A549 (cell line): ENCODE data around the gene SCGB1A1. TPM values are rescaled to one million over a fixed set of nuclear protein-coding genes. Genes with fewer than 3 reads are reported as not detected.

Source experiments
- ATAC-seq, 2 experiments: fragments of 200-7000 bp in 1 of 2; fragments of >200 bp in 1 of 2; cut with Nextera tagmentation in 1 of 2; cut with Tn5 transposase in 1 of 2; 3 replicates each; pipeline versions ENCODE4 v1.8.0 to v1.9.1; 2018 to 2020; ENCODE audit warnings: mild to moderate bottlenecking in 1 of 2, moderate library complexity in 1 of 2
- CTCF ChIA-PET: fragments of 300-600 bp; sonication (Branson Sonifier 250); formaldehyde crosslinking; extraction: SDS; loops from one replicate; lab custom pipeline; 2021; ENCODE audit warnings: antibody characterized with exemption, inconsistent platforms; lab: Yijun Ruan, JAX
- POLR2A ChIA-PET: fragments of 350-600 bp; formaldehyde crosslinking; extraction: SDS; loops from one replicate; lab custom pipeline; 2021; ENCODE audit warnings: antibody characterized with exemption, inconsistent platforms; lab: Yijun Ruan, JAX
- DNase-seq, 2 experiments: peaks; one replicate each; pipeline versions ENCODE4 v3.0.0 to v3.0.0-alpha.2; 2011 to 2016; ENCODE audit warnings: low read depth in 1 of 2, low spot score in 1 of 2
- FAIRE-seq: peaks from 2 replicates; lab custom pipeline; 2011; peaks lifted over from hg19 to GRCh38; lab: Jason Lieb, UNC
- H3K27ac ChIP-seq, 2 experiments: fragments of >200 bp; sonication (Bioruptor Twin); formaldehyde crosslinking; 3 replicates each; pipeline ENCODE4 v1.5.1; 2016 to 2017
- H3K4me1 ChIP-seq: fragments of >200 bp; sonication (Bioruptor Twin); formaldehyde crosslinking; 3 replicates; pipeline ENCODE4 v1.6.1; 2016
- H3K4me2 ChIP-seq: fragments of >200 bp; sonication (Bioruptor Twin); formaldehyde crosslinking; 3 replicates; pipeline ENCODE4 v1.6.1; 2016
- H3K4me3 ChIP-seq: fragments of >200 bp; sonication (Bioruptor Twin); formaldehyde crosslinking; 3 replicates; pipeline ENCODE4 v1.5.1; 2016
- H3K9me3 ChIP-seq: fragments of >200 bp; sonication (Bioruptor Twin); formaldehyde crosslinking; 3 replicates; pipeline ENCODE4 v1.6.1; 2016
- CBX8 ChIP-seq: fragments of 200-600 bp; sonication (generic); IDR thresholded peaks from 2 replicates; pipeline ENCODE4 v1.6.1; 2016
- EHF ChIP-seq: fragments of 250-450 bp; sonication (Bioruptor Pico); IDR thresholded peaks from 2 replicates; pipeline ENCODE4 v1.5.0; 2020; ENCODE audit warnings: mild to moderate bottlenecking
- HOXB13 ChIP-seq: fragments of 250-450 bp; sonication (Bioruptor Pico); IDR thresholded peaks from 2 replicates; pipeline ENCODE4 v1.5.0; 2020; ENCODE audit warnings: low read depth, mild to moderate bottlenecking, moderate library complexity
- HOXB5 ChIP-seq: fragments of 250-450 bp; sonication (Bioruptor Pico); IDR thresholded peaks from 2 replicates; pipeline ENCODE4 v1.5.0; 2020; ENCODE audit warnings: mild to moderate bottlenecking, moderate library complexity
- KDM5A ChIP-seq: fragments of 200-600 bp; sonication (generic); IDR thresholded peaks from 2 replicates; pipeline ENCODE4 v1.6.1; 2016; ENCODE audit warnings: antibody characterized with exemption, mild to moderate bottlenecking
- MAFK ChIP-seq: fragments of 450-650 bp; IDR thresholded peaks from 2 replicates; pipeline ENCODE4 v1.6.1; 2014; ENCODE audit not compliant: partially characterized antibody
- PHF8 ChIP-seq: fragments of 200-600 bp; sonication (generic); IDR thresholded peaks from 2 replicates; pipeline ENCODE4 v1.6.1; 2016; ENCODE audit warnings: low read depth, mild to moderate bottlenecking, antibody characterized with exemption, moderate library complexity, borderline replicate concordance
- POLR2AphosphoS2 ChIP-seq: conservative IDR thresholded peaks from 2 replicates; pipeline ENCODE4 v1.6.1; 2012; ENCODE audit warnings: low read length, improper control_type of control experiment, inconsistent platforms
- RAD21 ChIP-seq, 2 experiments: fragments of >200 bp in 1 of 2; sonication (Bioruptor Twin) in 1 of 2; formaldehyde crosslinking in 1 of 2; IDR thresholded peaks in 1 of 2; conservative IDR thresholded peaks in 1 of 2; 2 replicates in 1 of 2; 3 replicates in 1 of 2; pipeline ENCODE4 v1.6.1; 2012 to 2018; ENCODE audit warnings: inconsistent platforms in 1 of 2
- SMC3 ChIP-seq: fragments of >200 bp; sonication (Bioruptor Twin); formaldehyde crosslinking; IDR thresholded peaks from 3 replicates; pipeline ENCODE4 v1.6.1; 2018; ENCODE audit warnings: inconsistent platforms
- TFCP2L1 ChIP-seq: fragments of 250-450 bp; sonication (Bioruptor Pico); IDR thresholded peaks from 2 replicates; pipeline ENCODE4 v1.5.0; 2021; ENCODE audit warnings: mild to moderate bottlenecking
- ZSCAN20 ChIP-seq: fragments of 250-450 bp; sonication (Bioruptor Pico); IDR thresholded peaks from 2 replicates; pipeline ENCODE4 v1.8.0; 2022; ENCODE audit warnings: mild to moderate bottlenecking, moderate library complexity
- WGBS: methylation state at CpG from one replicate; pipeline ENCODE4 v1.1.6; 2017; ENCODE audit errors: missing lambda C conversion rate; 5-methylcytosine and 5-hydroxymethylcytosine counted together
- polyA plus RNA-seq, 4 experiments: library from polyadenylated mRNA; depleted of rRNA in 3 of 4; stranded (reverse); fragments of >200 nt; fragmentation: RNase III in 1 of 4; extraction: RNeasy Plus Mini Kit Qiagen cat#74134 plus additional on column Dnase treatment in 1 of 4; gene quantifications; 2 replicates in 3 of 4; 3 replicates in 1 of 4; pipeline ENCODE4 v1.2.3, GENCODE V29; 2011 to 2017
- TF ChIP-seq, protein P1 (sequence below): IDR thresholded peaks from 2 replicates; pipeline ENCODE4 v1.6.1; 2012
- TF ChIP-seq, protein P2 (sequence below): fragments of 200-600 bp; sonication (generic); IDR thresholded peaks from 2 replicates; pipeline ENCODE4 v1.6.1; 2016; ENCODE audit warnings: antibody characterized with exemption, mild to moderate bottlenecking, moderate library complexity
- TF ChIP-seq, protein P3 (sequence below): fragments of 150-350 bp; IDR thresholded peaks from 2 replicates; pipeline ENCODE4 v1.6.1; 2014; ENCODE audit warnings: low read depth, mild to moderate bottlenecking, low read length
- TF ChIP-seq, protein P4 (sequence below): IDR thresholded peaks from 2 replicates; pipeline ENCODE4 v1.6.1; 2012
- TF ChIP-seq, protein P5 (sequence below): fragments of >200 bp; sonication (Bioruptor Twin); formaldehyde crosslinking; IDR thresholded peaks from 3 replicates; pipeline ENCODE4 v1.5.1; 2016
- TF ChIP-seq, protein P6 (sequence below): fragments of >200 bp; sonication (Bioruptor Twin); formaldehyde crosslinking; IDR thresholded peaks from 2 replicates; pipeline ENCODE4 v1.6.1; 2016

Gene SCGB1A1
- polyA plus RNA-seq, 2 of the 4 experiments (the other 2 are of a cell fraction), result 0.47 TPM; not detected in 1

DNA sequence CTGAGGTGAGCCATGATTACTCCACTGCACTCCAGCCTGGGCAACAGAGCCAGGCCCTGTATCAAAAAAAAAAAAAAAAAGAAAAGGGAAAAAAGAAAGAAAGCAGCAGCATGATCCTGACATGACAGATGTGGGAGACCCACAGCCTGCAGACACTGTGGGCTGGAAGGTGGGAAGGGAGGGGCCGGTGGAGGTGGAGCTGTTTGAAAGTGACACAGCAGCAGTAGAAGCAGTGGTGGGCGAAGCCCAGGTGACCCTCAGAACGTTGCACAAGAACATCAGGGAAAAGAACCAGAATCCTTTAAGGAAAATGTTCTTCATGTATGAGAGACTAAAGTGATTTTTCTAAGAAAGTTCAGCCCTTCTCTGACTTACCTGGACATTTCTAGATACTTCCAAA is 26.3 kb upstream of the SCGB1A1 start:
- no peak for ATAC-seq
- TF ChIP-seq, protein P1, sequence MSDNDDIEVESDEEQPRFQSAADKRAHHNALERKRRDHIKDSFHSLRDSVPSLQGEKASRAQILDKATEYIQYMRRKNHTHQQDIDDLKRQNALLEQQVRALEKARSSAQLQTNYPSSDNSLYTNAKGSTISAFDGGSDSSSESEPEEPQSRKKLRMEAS, result no peak
- TF ChIP-seq ZSCAN20 (no peak), HOXB5 (CRISPR knock-in tag) (no peak), POLR2AphosphoS2 (no peak)
- TF ChIP-seq, protein P2, sequence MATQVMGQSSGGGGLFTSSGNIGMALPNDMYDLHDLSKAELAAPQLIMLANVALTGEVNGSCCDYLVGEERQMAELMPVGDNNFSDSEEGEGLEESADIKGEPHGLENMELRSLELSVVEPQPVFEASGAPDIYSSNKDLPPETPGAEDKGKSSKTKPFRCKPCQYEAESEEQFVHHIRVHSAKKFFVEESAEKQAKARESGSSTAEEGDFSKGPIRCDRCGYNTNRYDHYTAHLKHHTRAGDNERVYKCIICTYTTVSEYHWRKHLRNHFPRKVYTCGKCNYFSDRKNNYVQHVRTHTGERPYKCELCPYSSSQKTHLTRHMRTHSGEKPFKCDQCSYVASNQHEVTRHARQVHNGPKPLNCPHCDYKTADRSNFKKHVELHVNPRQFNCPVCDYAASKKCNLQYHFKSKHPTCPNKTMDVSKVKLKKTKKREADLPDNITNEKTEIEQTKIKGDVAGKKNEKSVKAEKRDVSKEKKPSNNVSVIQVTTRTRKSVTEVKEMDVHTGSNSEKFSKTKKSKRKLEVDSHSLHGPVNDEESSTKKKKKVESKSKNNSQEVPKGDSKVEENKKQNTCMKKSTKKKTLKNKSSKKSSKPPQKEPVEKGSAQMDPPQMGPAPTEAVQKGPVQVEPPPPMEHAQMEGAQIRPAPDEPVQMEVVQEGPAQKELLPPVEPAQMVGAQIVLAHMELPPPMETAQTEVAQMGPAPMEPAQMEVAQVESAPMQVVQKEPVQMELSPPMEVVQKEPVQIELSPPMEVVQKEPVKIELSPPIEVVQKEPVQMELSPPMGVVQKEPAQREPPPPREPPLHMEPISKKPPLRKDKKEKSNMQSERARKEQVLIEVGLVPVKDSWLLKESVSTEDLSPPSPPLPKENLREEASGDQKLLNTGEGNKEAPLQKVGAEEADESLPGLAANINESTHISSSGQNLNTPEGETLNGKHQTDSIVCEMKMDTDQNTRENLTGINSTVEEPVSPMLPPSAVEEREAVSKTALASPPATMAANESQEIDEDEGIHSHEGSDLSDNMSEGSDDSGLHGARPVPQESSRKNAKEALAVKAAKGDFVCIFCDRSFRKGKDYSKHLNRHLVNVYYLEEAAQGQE, result no peak
- POLR2A ChIA-PET, result interaction anchor here (0.7 to 0.9 kb wide), 2 partner anchors 181 to 261 kb away, joined by 3 read pairs; partner anchors contain the start of genes EEF1G and INTS5
- Histone ChIP-seq H3K4me2 (no peak overlapping the region), H3K27ac (peak overlapping the region; percentile 36 to 62; a peak in 4 of 6 replicates), H3K9me3 (no peaks in the 10 kb centered on the region), H3K4me1 (peaks cover 18% of the 10 kb centered on the region), H3K4me3 (no peak overlapping the region)
- 80% methylated on average over 3 of the region's 3 CpGs for WGBS
- no peak for DNase-seq
- no peak for FAIRE-seq
- CTCF ChIA-PET, result interaction anchor here (0.6 to 8.3 kb wide), 15 partner anchors 9 to 595 kb away, joined by 3 to 201 read pairs (median 9); partner anchors contain the start of genes AHNAK, ASRGL1, C11orf98 and CSKMT

DNA sequence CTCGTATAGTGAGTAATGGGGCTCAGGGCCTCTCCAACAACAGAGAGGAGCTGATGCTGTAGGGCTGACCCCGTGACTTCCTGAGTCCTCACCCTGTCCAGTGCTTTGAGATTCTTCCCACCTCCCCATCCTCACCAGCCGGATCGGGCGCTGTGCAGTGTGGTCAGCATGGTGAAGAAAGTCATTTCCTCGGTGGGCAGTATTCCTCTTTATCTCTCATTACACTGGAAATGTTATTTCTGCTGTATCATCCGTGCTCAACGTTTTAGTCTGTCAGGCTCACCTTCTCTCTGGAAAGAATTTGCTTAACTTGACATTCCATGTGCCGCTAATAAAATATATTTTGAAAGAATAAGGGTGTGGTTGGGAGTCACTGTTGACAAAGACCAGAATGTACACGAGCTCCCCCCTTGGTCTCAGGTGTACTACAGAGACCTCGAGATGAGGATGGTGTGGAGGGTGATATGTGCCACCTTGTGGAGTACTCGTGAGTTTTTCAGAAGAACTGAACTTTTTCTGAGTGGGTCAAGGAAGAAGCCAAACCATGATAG is 25.7 kb upstream of the SCGB1A1 start:
- Histone ChIP-seq H3K27ac (peak overlapping the region; percentile 36 to 62; a peak in 4 of 6 replicates), H3K4me3 (no peak overlapping the region), H3K4me1 (peaks cover 22% of the 10 kb centered on the region), H3K4me2 (peak overlapping the region; percentile 38; the same call in 2 of the 3 replicates), H3K9me3 (no peaks in the 10 kb centered on the region)
- CTCF ChIA-PET, result interaction anchor here (0.6 to 8.3 kb wide), 17 partner anchors 10 to 404 kb away, joined by 3 to 201 read pairs (median 7); partner anchors contain the start of genes AHNAK, ASRGL1, C11orf98 and CSKMT
- TF ChIP-seq, protein P3, sequence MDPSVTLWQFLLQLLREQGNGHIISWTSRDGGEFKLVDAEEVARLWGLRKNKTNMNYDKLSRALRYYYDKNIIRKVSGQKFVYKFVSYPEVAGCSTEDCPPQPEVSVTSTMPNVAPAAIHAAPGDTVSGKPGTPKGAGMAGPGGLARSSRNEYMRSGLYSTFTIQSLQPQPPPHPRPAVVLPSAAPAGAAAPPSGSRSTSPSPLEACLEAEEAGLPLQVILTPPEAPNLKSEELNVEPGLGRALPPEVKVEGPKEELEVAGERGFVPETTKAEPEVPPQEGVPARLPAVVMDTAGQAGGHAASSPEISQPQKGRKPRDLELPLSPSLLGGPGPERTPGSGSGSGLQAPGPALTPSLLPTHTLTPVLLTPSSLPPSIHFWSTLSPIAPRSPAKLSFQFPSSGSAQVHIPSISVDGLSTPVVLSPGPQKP, result no peak
- TF ChIP-seq EHF (CRISPR knock-in tag), result 0 out of 2 replicates have a peak, but pooled peaks have one; percentile 9
- TF ChIP-seq, protein P1, result no peak
- TF ChIP-seq SMC3, result peak; percentile 53
- TF ChIP-seq, protein P4, sequence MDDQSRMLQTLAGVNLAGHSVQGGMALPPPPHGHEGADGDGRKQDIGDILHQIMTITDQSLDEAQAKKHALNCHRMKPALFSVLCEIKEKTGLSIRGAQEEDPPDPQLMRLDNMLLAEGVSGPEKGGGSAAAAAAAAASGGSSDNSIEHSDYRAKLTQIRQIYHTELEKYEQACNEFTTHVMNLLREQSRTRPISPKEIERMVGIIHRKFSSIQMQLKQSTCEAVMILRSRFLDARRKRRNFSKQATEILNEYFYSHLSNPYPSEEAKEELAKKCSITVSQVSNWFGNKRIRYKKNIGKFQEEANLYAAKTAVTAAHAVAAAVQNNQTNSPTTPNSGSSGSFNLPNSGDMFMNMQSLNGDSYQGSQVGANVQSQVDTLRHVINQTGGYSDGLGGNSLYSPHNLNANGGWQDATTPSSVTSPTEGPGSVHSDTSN, result no peak
- no peak for TF ChIP-seq TFCP2L1 (CRISPR knock-in tag)
- peak; percentile 48 to 49; a peak in 4 of 5 replicates for TF ChIP-seq RAD21 (conservative IDR thresholded peaks at IDR 0.05 in 1 of 2, IDR thresholded peaks at IDR 0.05 in 1 of 2)
- TF ChIP-seq PHF8, result no peak
- peak; percentile 62 for TF ChIP-seq MAFK
- no peak for TF ChIP-seq KDM5A
- TF ChIP-seq, protein P2, result no peak
- TF ChIP-seq, protein P5, sequence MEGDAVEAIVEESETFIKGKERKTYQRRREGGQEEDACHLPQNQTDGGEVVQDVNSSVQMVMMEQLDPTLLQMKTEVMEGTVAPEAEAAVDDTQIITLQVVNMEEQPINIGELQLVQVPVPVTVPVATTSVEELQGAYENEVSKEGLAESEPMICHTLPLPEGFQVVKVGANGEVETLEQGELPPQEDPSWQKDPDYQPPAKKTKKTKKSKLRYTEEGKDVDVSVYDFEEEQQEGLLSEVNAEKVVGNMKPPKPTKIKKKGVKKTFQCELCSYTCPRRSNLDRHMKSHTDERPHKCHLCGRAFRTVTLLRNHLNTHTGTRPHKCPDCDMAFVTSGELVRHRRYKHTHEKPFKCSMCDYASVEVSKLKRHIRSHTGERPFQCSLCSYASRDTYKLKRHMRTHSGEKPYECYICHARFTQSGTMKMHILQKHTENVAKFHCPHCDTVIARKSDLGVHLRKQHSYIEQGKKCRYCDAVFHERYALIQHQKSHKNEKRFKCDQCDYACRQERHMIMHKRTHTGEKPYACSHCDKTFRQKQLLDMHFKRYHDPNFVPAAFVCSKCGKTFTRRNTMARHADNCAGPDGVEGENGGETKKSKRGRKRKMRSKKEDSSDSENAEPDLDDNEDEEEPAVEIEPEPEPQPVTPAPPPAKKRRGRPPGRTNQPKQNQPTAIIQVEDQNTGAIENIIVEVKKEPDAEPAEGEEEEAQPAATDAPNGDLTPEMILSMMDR, result peak; percentile 52
- TF ChIP-seq CBX8, result no peak
- TF ChIP-seq HOXB13, result 0 out of 2 replicates have a peak, but pooled peaks have one; percentile 7
- TF ChIP-seq, protein P6, sequence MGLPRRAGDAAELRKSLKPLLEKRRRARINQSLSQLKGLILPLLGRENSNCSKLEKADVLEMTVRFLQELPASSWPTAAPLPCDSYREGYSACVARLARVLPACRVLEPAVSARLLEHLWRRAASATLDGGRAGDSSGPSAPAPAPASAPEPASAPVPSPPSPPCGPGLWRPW, result no peak
- ATAC-seq (peak; percentile 61 to 66; a peak in 5 of 6 replicates), FAIRE-seq (no peak), DNase-seq (peak; percentile 79 to 82)
- WGBS, result 30% methylated on average over 12 of the region's 12 CpGs
- POLR2A ChIA-PET, result interaction anchor here (0.7 to 0.9 kb wide), 2 partner anchors 181 to 260 kb away, joined by 3 read pairs; partner anchors contain the start of genes EEF1G and INTS5
